NT2/D1 (cell line): ENCODE results near the gene SLC15A4.

Source experiments
- SUZ12 ChIP-seq: IDR thresholded peaks from 2 replicates; pipeline ENCODE4 v1.6.1; 2011; ENCODE audit not compliant: insufficient read length, insufficient read depth; ENCODE audit errors: extremely low read depth
- ZNF274 ChIP-seq: IDR thresholded peaks from 2 replicates; pipeline ENCODE4 v1.6.1; 2011; ENCODE audit warnings: mild to moderate bottlenecking, low read depth, low read length

DNA sequence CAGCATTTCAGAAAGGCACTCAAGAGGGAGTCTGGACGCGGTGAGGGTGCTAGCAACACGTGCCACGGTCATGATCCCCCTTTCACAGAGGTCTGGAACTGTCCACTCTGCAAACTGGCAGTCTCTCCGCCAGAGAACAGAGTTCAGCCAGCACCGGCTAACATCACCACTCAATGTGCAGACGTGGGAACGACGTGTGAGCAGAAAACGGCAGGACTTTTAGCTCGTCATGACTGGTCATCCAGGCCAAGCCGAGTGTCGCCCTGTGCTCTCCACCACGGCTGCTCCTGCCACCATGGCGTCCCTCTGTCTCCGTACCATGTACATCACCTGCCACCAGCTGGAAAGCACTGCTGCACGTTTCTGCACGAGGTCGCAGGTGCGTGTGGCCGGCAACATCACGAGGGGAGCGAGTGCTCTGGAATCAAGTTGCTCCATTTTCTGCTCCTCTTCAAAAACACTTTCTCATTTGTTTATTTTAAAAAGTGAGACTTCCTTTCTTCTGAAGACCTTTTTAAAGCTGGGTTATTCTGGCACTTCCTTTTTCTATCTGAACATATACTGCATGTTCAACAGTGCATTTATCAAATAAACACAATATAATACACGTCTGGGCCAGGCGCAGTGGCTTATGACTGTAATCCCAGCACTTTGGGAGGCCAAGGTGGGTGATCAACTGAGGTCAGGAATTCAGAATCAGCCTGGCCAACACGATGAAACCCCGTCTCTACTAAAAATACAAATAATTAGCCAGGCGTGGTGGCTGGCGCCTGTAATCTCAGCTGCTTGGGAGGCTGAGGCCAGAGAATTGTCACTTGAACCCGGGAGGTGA lies 28.0 kb downstream of the SLC15A4 start:
- TF ChIP-seq SUZ12 (no peak), ZNF274 (no peak)
